ENCODE measurements around the gene GGT6.

GGT6 gene

DNA sequence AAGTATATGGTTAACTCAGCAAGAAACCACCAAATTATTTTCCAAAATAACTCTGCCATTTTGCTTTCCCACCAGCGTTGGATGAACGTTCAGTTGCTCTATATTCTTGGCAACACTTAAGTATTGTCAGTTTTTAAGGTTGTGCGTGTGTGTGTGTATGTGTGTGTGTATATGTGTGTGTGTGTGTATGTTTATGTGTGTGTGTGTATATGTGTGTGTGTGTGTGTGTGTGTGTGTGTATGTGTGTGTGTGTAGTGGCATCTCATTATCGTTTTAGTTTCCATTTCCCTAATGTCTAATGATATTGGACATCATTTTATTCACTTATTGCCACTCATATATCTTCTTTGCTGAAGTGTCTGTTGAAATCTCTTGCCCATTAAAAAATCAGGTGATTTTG is 12.7 kb upstream of the GGT6 start:
- DNase-seq = no peak

DNA sequence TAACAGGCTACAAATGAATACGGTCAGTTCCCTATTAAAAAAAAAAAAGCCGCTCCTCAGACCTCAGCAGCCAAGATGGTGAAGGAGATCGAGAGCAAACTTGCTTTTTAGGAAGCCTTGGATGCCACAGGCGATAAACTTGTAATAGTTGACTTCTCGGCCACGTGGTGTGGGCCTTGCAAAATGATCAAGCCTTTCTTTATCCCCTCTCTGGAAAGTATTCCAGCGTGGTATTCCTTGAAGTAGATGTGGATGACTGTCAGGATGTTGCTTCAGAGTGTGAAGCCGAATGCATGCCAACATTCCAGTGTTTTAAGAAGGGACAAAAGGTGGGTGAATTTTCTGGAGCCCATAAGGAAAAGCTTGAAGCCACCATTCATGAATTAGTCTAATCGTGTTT is 11.8 kb upstream of the GGT6 start:
- no peak for DNase-seq

- no peak for DNase-seq
Observed at GRCh38 chr17:4569591-4569990, 9.2 kb upstream of the GGT6 start.

DNA sequence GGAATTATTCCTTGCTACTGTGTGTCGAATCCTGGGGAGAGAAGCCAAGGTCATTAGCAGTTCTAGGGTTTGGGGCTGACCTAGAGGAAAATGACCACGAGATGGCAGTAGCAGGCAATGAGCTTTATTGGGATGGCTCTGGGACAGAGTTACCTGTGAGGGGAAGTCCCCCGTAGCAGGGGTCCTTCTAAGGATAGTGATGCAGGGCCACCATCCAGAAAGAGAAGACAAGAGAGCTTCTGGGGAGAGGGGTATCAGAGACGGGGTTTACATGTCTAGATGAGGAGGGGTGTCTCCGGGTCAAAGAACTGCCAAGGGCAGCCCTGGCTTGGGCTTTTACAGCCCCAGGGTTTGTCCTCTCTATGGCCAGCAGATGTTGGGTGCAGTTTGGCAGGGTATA is 6.4 kb upstream of the GGT6 start:
- DNase-seq = peak; percentile 32 to 41

DNA sequence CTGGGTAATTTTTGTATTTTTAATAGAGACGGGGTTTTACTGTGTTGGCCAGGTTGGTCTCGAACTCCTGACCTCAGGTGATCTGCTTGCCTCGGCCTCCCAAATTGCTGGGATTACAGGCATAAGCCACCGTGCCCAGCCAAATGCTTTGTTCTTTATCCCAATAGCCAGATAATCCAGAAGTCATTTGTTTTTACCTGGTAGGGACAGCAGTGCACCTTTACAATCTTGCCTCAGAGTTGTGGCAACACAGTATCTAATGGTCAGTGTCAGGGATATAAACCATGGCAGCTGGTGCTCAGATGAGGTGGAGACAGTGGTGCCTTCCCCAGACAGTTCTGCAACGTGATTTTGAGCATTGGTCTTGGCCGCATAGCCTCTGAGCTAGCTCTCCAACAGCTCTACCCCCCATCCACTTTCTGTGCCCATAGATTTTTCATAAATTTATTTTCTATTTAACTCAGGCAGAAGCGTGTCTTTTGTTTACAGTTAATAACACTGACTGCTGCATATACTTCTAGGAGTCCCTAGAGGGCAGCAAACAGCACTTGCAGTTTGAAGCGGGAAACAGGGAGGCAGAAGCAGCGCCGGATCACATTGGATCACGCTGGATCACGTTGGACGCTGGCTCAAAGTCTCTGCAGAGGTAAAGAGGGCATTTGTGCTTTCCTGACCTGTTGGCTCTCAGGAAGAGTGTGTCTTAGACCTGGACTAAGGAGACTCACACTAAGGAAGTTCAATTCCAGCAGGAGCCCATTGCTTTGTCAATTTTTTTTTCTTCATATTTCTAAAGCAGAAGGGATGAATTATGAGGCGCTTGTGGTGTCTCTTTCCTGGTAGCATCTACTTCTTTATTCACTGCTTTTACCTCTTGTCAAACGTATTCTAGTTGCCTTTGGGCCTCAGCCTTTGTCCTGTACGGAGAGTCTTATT is 5.1 kb upstream of the GGT6 start:
- DNase-seq = peak in 1 of 2 experiments; percentile 52

DNA sequence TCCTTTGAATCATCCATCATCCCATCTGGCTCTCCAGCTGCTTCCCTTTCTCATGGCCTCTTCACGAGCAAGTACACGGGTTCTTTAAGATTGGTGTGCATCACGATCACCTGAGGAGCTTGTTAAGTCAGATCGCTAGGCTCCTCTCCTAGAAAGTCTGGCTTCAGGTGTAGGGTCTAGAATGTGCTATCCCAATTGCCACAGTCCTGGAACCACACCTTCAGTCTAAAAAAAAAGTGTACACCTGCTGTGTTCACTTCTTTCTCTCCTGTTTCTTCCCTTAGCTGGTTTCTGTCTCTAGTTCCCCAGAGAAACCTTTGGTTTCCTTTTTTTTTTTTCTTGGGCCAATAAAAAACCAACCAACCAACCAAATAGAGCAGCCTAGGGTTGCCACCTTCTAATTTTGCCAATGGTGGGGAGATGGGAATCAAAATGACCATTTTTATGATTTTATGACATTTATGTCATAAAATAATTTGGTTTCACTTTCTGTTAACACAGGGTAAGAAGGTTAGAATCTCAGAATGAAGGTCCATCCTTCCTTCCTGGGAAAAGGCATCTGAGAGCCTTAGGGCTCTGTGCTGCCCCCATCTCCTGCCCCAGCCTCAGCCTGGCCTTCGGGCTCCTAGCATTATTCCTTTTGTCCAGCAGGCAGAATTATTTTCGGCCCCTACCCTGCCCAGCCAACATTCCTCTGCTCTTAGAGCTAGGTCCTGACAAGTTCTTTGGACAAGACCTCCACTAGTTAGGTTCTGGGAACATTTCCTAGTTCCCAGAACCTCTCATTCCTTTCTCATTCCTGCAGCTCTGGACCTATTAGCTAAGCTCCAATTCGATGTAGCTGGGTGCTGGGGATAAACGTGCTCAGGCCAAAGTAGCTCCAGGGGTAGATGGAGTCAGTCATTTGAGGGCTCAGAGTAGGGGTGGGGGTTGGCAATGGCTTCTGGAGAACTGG is 1.9 kb upstream of the GGT6 start:
- no peak for DNase-seq

GRCh38 chr17:4560837-4561256 is 470 bp upstream of the GGT6 start:
- no peak for DNase-seq

GRCh38 chr17:4559966-4560365 is 411 bp downstream of the GGT6 start:
- DNase-seq = no peak

GRCh38 chr17:4559139-4559791 is 1.1 kb downstream of the GGT6 start:
- DNase-seq = no peak

- no peak for DNase-seq
Observed at GRCh38 chr17:4558347-4558971, 1.9 kb downstream of the GGT6 start.

- no peak for DNase-seq
Observed at GRCh38 chr17:4557626-4558346, 2.6 kb downstream of the GGT6 start.

GRCh38 chr17:4556996-4557395 is 3.4 kb downstream of the GGT6 start:
- DNase-seq = no peak

- no peak for DNase-seq
Observed at GRCh38 chr17:4555873-4556759, 4.3 kb downstream of the GGT6 start.

DNA sequence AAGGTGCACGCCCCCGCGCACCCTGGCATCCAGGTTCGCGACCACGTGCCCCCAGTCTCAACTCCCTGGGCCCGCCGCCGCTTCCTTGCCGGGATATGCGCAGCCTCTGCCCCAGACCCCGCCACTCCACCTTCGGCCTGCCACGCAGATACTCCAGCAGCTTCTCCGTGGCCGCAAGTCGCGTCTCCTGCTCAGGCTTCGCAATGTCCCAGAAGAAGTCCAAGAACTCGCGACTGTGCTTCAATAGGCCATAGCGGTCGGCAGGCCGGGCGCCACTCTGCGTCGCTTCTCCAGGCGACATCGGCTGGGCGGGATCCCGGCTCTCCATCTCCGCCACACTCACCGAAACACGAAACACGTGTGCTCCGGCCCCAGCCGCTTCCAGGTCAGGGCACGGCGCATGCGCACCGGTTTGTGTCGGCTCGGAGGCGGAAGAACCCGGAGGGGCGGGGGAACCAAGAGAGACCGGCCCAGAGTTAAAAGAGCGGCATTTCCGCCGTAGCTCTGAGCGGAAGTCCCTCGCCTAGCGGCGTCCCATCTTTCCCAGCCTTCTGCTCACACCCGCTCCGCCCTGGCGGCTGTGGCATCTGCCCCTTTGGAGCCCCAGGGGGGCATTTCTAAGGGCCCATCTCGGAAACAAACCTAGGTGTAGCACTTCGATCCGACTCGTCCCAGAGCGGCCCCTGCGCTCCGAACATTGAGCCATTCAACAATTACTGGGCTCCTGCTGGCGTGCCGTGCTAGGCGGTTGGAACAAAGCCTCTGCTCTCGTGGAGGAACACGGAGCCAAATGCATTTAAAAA is 5.2 kb downstream of the GGT6 start, which contains the start of gene MYBBP1A:
TSS of gene MYBBP1A (minus strand) at position 388 of the 803 bp plus-strand sequence. CDS start at position 328, 60 bp downstream.
- DNase-seq = peak; percentile 61 to 90

- DNase-seq = no peak
Observed at GRCh38 chr17:4554441-4554996, 5.9 kb downstream of the GGT6 start.

GRCh38 chr17:4553669-4554068 is 6.7 kb downstream of the GGT6 start:
- DNase-seq = no peak

GRCh38 chr17:4551796-4552525 is 8.4 kb downstream of the GGT6 start:
- DNase-seq = no peak

DNA sequence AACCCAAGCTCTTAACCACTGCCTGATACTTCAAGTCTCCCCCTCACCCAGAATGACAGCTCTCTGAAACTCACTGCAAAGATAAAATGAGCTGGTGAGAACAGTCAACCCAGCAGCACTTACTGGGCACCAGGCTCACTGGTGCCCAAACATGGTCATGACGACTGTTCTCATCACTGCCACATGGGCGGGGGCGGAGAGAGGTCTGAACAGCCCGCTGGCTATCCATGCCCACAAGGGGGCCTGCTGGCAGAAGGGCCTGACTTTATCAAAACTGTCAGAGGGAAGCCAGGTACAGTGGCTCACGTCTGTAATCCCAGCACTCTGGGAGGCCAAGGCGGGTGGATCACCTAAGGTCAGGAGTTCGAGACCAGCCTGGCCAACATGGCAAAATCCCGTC is 9.2 kb downstream of the GGT6 start:
- DNase-seq = no peak

All from NCI-H187 (cell line).